Ishikawa (cell line): ENCODE data around the gene SEC24D.

Source experiments
- CEBPB ChIP-seq: IDR thresholded peaks from 2 replicates; pipeline ENCODE4 v1.6.1; 2012
- CREB1 ChIP-seq: IDR thresholded peaks from 2 replicates; pipeline ENCODE4 v1.6.1; 2012; ENCODE audit warnings: low read depth
- EGR1 ChIP-seq: IDR thresholded peaks from 2 replicates; pipeline ENCODE4 v1.6.1; 2012
- EP300 ChIP-seq: IDR thresholded peaks from 2 replicates; pipeline ENCODE4 v1.6.1; 2012; ENCODE audit warnings: borderline replicate concordance
- FOXM1 ChIP-seq: IDR thresholded peaks from 2 replicates; pipeline ENCODE4 v1.6.1; 2012; ENCODE audit warnings: low read depth, borderline replicate concordance
- MAX ChIP-seq: IDR thresholded peaks from 2 replicates; pipeline ENCODE4 v1.6.1; 2012
- NFIC ChIP-seq: IDR thresholded peaks from 2 replicates; pipeline ENCODE4 v1.6.1; 2012
- RAD21 ChIP-seq: IDR thresholded peaks from 2 replicates; pipeline ENCODE4 v1.6.1; 2012; ENCODE audit warnings: low read depth
- TAF1 ChIP-seq: IDR thresholded peaks from 2 replicates; pipeline ENCODE4 v1.6.1; 2012; ENCODE audit warnings: low read depth, mild to moderate bottlenecking
- TCF12 ChIP-seq: IDR thresholded peaks from 2 replicates; pipeline ENCODE4 v1.6.1; 2012; ENCODE audit warnings: low read depth
- TEAD4 ChIP-seq: IDR thresholded peaks from 2 replicates; pipeline ENCODE4 v1.6.1; 2012
- USF1 ChIP-seq: IDR thresholded peaks from 2 replicates; pipeline ENCODE4 v1.6.1; 2012
- YY1 ChIP-seq: IDR thresholded peaks from 2 replicates; pipeline ENCODE4 v1.6.1; 2012; ENCODE audit warnings: low read depth
- ZBTB7A ChIP-seq: IDR thresholded peaks from 2 replicates; pipeline ENCODE4 v1.6.1; 2012; ENCODE audit warnings: low read depth
- TF ChIP-seq, protein P1 (sequence below): IDR thresholded peaks from 2 replicates; pipeline ENCODE4 v1.6.1; 2012; ENCODE audit warnings: low read depth, mild to moderate bottlenecking

The SEC24D gene

DNA sequence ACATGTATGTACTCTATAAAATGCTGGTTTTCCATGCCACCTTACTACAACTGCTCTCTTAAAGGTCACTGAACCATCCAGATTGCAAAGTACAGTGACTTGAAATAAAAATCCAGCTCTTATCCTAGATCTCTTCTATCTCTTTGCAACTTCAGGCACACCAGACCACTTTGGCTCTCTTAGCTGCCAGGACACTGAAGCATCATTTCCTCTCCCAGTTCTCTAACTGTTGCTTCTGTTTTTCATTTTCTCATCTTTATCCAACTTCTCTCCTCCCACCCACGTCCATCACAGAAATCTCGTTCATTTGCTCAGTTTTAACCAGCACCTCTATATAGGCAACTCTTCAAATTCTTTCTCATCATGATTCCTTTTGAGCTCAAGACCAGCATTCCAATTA lies 76.4 kb downstream of the SEC24D start:
- TF ChIP-seq TEAD4 (no peak), NFIC (no peak), FOXM1 (no peak), TAF1 (no peak), YY1 (no peak), CEBPB (no peak), EP300 (no peak), USF1 (no peak), CREB1 (no peak), ZBTB7A (no peak), RAD21 (no peak), TCF12 (no peak), EGR1 (no peak), MAX (no peak)
- TF ChIP-seq, protein P1, sequence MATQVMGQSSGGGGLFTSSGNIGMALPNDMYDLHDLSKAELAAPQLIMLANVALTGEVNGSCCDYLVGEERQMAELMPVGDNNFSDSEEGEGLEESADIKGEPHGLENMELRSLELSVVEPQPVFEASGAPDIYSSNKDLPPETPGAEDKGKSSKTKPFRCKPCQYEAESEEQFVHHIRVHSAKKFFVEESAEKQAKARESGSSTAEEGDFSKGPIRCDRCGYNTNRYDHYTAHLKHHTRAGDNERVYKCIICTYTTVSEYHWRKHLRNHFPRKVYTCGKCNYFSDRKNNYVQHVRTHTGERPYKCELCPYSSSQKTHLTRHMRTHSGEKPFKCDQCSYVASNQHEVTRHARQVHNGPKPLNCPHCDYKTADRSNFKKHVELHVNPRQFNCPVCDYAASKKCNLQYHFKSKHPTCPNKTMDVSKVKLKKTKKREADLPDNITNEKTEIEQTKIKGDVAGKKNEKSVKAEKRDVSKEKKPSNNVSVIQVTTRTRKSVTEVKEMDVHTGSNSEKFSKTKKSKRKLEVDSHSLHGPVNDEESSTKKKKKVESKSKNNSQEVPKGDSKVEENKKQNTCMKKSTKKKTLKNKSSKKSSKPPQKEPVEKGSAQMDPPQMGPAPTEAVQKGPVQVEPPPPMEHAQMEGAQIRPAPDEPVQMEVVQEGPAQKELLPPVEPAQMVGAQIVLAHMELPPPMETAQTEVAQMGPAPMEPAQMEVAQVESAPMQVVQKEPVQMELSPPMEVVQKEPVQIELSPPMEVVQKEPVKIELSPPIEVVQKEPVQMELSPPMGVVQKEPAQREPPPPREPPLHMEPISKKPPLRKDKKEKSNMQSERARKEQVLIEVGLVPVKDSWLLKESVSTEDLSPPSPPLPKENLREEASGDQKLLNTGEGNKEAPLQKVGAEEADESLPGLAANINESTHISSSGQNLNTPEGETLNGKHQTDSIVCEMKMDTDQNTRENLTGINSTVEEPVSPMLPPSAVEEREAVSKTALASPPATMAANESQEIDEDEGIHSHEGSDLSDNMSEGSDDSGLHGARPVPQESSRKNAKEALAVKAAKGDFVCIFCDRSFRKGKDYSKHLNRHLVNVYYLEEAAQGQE = no peak

GRCh38 chr4:118758293-118758692 lies 77.6 kb downstream of the SEC24D start:
- TF ChIP-seq CEBPB (no peak), USF1 (no peak), YY1 (no peak), RAD21 (no peak), EP300 (no peak), TEAD4 (no peak), CREB1 (no peak), NFIC (no peak)
- TF ChIP-seq, protein P1 = no peak

DNA sequence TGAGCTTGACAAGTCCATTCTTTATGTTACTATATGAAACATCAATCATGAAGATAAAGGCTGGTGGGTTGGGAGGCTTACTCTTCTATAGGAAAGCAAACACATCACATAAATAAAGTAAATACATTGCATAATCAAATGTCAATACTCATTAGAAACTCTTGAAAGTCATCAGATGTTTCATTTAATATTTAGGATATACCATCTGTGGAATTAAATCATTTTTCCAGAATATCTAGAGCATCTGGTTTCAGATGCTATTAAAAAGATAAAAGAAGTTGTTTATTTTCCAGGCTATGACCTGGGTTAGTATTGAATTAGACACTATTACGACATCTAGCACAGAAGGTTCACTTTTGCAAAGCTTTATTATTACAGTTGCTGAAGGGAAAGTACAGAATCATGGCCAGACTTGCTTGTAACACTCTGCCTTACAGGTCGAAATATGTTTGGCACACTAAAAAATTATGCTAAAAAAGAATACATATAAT lies 78.1 kb downstream of the SEC24D start:
- no peak for TF ChIP-seq EP300
- TF ChIP-seq TCF12 = no peak
- no peak for TF ChIP-seq EGR1
- no peak for TF ChIP-seq MAX
- no peak for TF ChIP-seq USF1
- TF ChIP-seq CEBPB = no peak
- TF ChIP-seq ZBTB7A = no peak
- TF ChIP-seq, protein P1 = no peak
- TF ChIP-seq NFIC = no peak
- TF ChIP-seq TEAD4 = no peak
- TF ChIP-seq TAF1 = no peak

DNA sequence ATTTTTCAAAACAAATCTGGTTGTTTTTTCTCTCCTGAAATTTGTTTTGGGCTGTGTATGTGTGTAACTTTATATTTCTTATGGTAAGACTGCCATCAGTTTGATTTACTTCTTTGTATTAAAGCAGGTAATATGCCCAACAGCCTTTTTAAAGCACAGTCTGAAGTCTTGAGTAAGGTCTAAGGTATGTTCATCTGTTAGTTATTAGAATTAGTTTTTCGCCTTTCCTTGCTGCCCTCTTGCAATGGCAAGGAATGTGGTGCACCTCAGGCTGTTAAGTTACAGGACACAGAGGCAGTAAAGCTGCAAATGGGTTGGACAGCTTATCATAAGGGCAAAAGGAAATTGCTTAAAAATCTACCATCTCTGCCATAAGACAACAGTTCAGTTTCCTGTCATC lies 79.0 kb downstream of the SEC24D start:
- TF ChIP-seq CREB1 (no peak), TCF12 (no peak), CEBPB (no peak), FOXM1 (no peak), EP300 (no peak), YY1 (no peak), NFIC (no peak), EGR1 (no peak), MAX (no peak), TAF1 (no peak), ZBTB7A (no peak)
- TF ChIP-seq, protein P1 = no peak
